ENCODE results near the gene ATP6V0D1.

ATP6V0D1 gene

DNA sequence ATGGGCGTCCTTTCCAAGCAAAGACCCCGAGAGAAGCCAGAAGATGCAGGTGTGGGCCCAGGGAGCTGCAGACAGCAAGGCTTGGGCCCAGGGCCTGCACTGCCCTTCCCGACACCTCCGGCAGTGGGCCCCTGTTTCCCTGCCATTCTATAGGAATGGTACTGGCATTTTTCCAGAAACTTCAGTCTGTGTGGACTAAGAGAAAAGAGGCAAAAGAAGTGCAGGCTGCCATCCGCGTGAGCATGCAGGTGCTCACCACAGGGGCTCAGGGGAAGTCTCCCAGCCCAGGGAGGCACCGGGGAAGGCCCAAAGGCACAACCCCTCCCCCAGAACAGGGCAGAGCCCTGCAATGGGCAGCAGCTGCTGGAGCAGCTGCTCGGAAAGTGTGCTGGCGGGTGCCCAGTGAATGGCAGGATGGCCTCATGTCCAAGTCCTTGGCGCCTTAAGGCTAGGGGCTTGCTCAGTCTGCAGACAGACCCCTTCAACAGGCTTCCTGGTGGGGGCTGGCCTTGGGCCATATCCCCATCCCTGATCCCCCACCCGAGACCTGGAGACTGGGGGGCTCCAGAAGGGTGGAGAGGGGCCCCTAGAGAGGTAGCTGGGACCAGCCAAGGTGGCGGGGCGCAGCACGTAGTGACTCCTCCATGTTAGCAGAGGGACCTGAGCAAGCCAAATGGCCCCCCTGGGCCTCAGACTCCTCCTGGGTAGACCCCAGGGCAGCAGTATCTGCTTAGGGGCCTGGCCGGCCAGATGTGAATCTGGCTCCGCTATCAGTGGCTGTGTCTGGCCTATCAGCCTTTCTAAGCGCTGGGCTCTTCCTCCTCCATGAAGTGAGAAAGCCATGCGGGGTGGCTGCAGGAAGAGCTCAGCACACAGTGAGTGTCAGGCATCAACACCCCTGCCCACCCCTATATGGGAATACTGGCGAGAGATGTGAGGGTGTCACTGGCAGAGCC lies 80.9 kb downstream of the ATP6V0D1 start:
- TF ChIP-seq POLR2AphosphoS5 (IDR thresholded peaks at IDR 0.05; ENCODE audit: borderline replicate concordance, low read depth, low read length): no peak
- TF ChIP-seq EZH2 (IDR thresholded peaks at IDR 0.05): no peak
- TF ChIP-seq FOXP2 (optimal IDR thresholded peaks at IDR 0.05; ENCODE audit: control extremely low read depth, extremely low read length, insufficient read depth): no peak
- Histone ChIP-seq H3K4me3 (no peak overlapping the region), H3K36me3 (ENCODE audit: insufficient read depth, low read length) (no peaks in the 10 kb centered on the region), H3K9me3 (ENCODE audit: low read depth, low read length) (no peaks in the 10 kb centered on the region), H3K9ac (ENCODE audit: insufficient read length) (no peak overlapping the region), H3K27ac (no peak overlapping the region)
- no peak for DNase-seq (ENCODE audit: low read depth, low spot score)

DNA sequence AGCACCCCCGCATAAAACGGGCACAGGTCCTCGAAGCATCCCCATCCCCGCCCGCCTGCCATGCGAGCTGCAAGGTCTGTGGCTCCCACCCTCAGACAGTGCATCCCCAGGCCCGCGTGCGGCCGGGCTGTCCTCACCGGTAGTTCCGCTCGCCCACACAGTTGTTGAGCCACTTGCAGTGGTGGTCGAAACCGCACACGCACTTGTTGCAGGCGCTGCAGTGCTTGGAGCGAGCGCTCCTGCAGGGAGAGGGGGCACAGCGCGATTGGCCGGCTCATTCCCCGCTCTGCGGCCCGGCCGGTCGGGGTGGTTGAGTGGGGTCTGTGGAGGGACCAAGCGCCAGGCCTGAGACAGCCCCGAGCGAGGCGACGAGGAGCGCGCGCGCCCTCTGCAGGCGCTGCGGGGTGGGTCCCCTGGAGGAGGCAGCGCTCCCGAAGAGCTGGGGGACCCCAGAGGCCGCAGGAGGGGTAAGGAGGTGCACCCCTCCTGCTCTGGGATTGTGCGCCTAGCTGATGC lies 81.7 kb downstream of the ATP6V0D1 start:
- no peak overlapping the region for H3K4me3 ChIP-seq
- no peaks in the 10 kb centered on the region for H3K36me3 ChIP-seq (ENCODE audit: insufficient read depth, low read length)
- no peak for DNase-seq (ENCODE audit: low read depth, low spot score)
- no peak overlapping the region for H3K9ac ChIP-seq (ENCODE audit: insufficient read length)
- H3K27ac ChIP-seq: no peak overlapping the region
- H3K9me3 ChIP-seq (ENCODE audit: low read depth, low read length): no peaks in the 10 kb centered on the region
- no peak for TF ChIP-seq FOXP2 (optimal IDR thresholded peaks at IDR 0.05; ENCODE audit: control extremely low read depth, extremely low read length, insufficient read depth)
- TF ChIP-seq POLR2AphosphoS5 (IDR thresholded peaks at IDR 0.05; ENCODE audit: borderline replicate concordance, low read depth, low read length): no peak
- TF ChIP-seq EZH2 (IDR thresholded peaks at IDR 0.05): no peak

- Histone ChIP-seq H3K4me3 (no peak overlapping the region), H3K9me3 (ENCODE audit: low read depth, low read length) (no peaks in the 10 kb centered on the region), H3K9ac (ENCODE audit: insufficient read length) (no peak overlapping the region), H3K36me3 (ENCODE audit: insufficient read depth, low read length) (no peaks in the 10 kb centered on the region), H3K27ac (no peak overlapping the region)
- no peak for DNase-seq (ENCODE audit: low read depth, low spot score)
- TF ChIP-seq POLR2AphosphoS5 (IDR thresholded peaks at IDR 0.05; ENCODE audit: borderline replicate concordance, low read depth, low read length) (no peak), EZH2 (IDR thresholded peaks at IDR 0.05) (no peak), FOXP2 (optimal IDR thresholded peaks at IDR 0.05; ENCODE audit: control extremely low read depth, extremely low read length, insufficient read depth) (no peak)
Observed at GRCh38 chr16:67398546-67399217, 82.3 kb downstream of the ATP6V0D1 start.

GRCh38 chr16:67397812-67398545 lies 83.0 kb downstream of the ATP6V0D1 start:
- H3K4me3 ChIP-seq: no peak overlapping the region
- H3K36me3 ChIP-seq (ENCODE audit: insufficient read depth, low read length): no peaks in the 10 kb centered on the region
- H3K27ac ChIP-seq: no peak overlapping the region
- H3K9ac ChIP-seq (ENCODE audit: insufficient read length): no peak overlapping the region
- no peaks in the 10 kb centered on the region for H3K9me3 ChIP-seq (ENCODE audit: low read depth, low read length)
- TF ChIP-seq POLR2AphosphoS5 (IDR thresholded peaks at IDR 0.05; ENCODE audit: borderline replicate concordance, low read depth, low read length) (no peak), EZH2 (IDR thresholded peaks at IDR 0.05) (no peak), FOXP2 (optimal IDR thresholded peaks at IDR 0.05; ENCODE audit: control extremely low read depth, extremely low read length, insufficient read depth) (no peak)
- no peak for DNase-seq (ENCODE audit: low read depth, low spot score)

GRCh38 chr16:67397036-67397801 lies 83.7 kb downstream of the ATP6V0D1 start:
- H3K9ac ChIP-seq (ENCODE audit: insufficient read length): no peak overlapping the region

GRCh38 chr16:67396159-67397035 lies 84.6 kb downstream of the ATP6V0D1 start:
- no peaks in the 10 kb centered on the region for H3K9me3 ChIP-seq (ENCODE audit: low read depth, low read length)
- no peak overlapping the region for H3K9ac ChIP-seq (ENCODE audit: insufficient read length)
- H3K36me3 ChIP-seq (ENCODE audit: insufficient read depth, low read length): no peaks in the 10 kb centered on the region
- H3K27ac ChIP-seq: no peak overlapping the region
- no peak for DNase-seq (ENCODE audit: low read depth, low spot score)
- no peak overlapping the region for H3K4me3 ChIP-seq
- TF ChIP-seq FOXP2 (optimal IDR thresholded peaks at IDR 0.05; ENCODE audit: control extremely low read depth, extremely low read length, insufficient read depth): no peak
- TF ChIP-seq POLR2AphosphoS5 (IDR thresholded peaks at IDR 0.05; ENCODE audit: borderline replicate concordance, low read depth, low read length): no peak
- TF ChIP-seq EZH2 (IDR thresholded peaks at IDR 0.05): no peak

More at GRCh38 chr16:67397036-67397801, 83.7 kb downstream of the ATP6V0D1 start:
- no peak for DNase-seq (ENCODE audit: low read depth, low spot score)
- Histone ChIP-seq H3K4me3 (no peak overlapping the region), H3K27ac (no peak overlapping the region), H3K9me3 (ENCODE audit: low read depth, low read length) (no peaks in the 10 kb centered on the region), H3K36me3 (ENCODE audit: insufficient read depth, low read length) (no peaks in the 10 kb centered on the region)
- TF ChIP-seq FOXP2 (optimal IDR thresholded peaks at IDR 0.05; ENCODE audit: control extremely low read depth, extremely low read length, insufficient read depth): no peak
- no peak for TF ChIP-seq EZH2 (IDR thresholded peaks at IDR 0.05)
- no peak for TF ChIP-seq POLR2AphosphoS5 (IDR thresholded peaks at IDR 0.05; ENCODE audit: borderline replicate concordance, low read depth, low read length)
